GM23338 (cell line): Measurements from ENCODE around the gene ENOX1.

Source experiments
- CTCF ChIP-seq, 2 experiments: fragments of 200-600 bp in 1 of 2; sonication (generic) in 1 of 2; conservative IDR thresholded peaks; 2 replicates each; pipeline versions ENCODE4 v1.5.1 to v1.6.1; 2016 to 2017; ENCODE audit warnings: antibody characterized with exemption in 2 of 2, low read depth in 2 of 2, mild to moderate bottlenecking in 2 of 2, moderate library complexity in 1 of 2
- EZH2 ChIP-seq: fragments of 200-600 bp; sonication (generic); IDR thresholded peaks from one replicate; pipeline ENCODE4 v1.8.0; 2017; ENCODE audit warnings: antibody characterized with exemption, mild to moderate bottlenecking, low read depth; ENCODE audit not compliant: unreplicated experiment
- EZH2phosphoT487 ChIP-seq: fragments of 200-600 bp; sonication (generic); IDR thresholded peaks from one replicate; pipeline ENCODE4 v1.8.1; 2018; ENCODE audit warnings: antibody characterized with exemption; ENCODE audit not compliant: unreplicated experiment
- JUNB ChIP-seq: IDR thresholded peaks from one replicate; pipeline ENCODE4 v1.6.1; 2016; ENCODE audit warnings: antibody characterized with exemption; ENCODE audit not compliant: unreplicated experiment
- POLR2AphosphoS5 ChIP-seq: IDR thresholded peaks from 2 replicates; pipeline ENCODE4 v1.6.1; 2016; ENCODE audit warnings: antibody characterized with exemption, low read depth
- REST ChIP-seq: IDR thresholded peaks from one replicate; pipeline ENCODE4 v1.6.1; 2018; ENCODE audit warnings: antibody characterized with exemption; ENCODE audit not compliant: unreplicated experiment
- STAT1 ChIP-seq: IDR thresholded peaks from one replicate; pipeline ENCODE4 v1.6.1; 2016; ENCODE audit warnings: antibody characterized with exemption; ENCODE audit not compliant: unreplicated experiment

DNA sequence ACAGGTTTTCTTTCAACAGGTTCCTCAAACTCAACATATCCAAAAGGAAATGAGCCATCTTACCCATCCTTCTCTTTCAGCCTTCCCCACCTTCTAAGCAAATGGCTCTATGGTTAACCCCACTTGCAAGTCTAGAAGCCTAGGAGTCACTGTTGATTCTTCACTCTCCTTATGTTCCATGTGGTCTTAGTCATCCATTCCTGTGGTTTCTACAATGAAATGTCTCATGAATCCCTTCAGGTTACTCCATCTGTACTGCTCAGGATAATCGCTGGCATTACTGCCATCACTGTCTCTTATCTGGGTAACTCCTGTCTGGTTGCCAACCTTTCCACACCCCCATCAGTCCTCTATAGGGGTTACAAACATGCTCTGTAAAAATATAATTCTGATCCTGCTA is 381.3 kb downstream of the ENOX1 start:
- TF ChIP-seq CTCF (conservative IDR thresholded peaks at IDR 0.05; ENCODE audit: low read depth in 2 of 2) (no peak), EZH2 (no peak), REST (no peak), EZH2phosphoT487 (no peak), STAT1 (no peak), JUNB (no peak), POLR2AphosphoS5 (no peak)
